A673 (cell line): ENCODE data around the gene RBFOX1.

Source experiments
- CTCF ChIP-seq: fragments of 300-800, 200-600 bp; sonication (generic); conservative IDR thresholded peaks from 2 replicates; pipeline ENCODE4 v1.5.1; 2017; ENCODE audit warnings: low read depth, mild to moderate bottlenecking, antibody characterized with exemption, low read length, moderate library complexity, mixed read lengths
- EZH2 ChIP-seq: fragments of 200-600 bp; sonication (generic); IDR thresholded peaks from 2 replicates; pipeline ENCODE4 v1.6.1; 2017; ENCODE audit warnings: borderline replicate concordance, low read depth, mild to moderate bottlenecking, mixed read lengths, antibody characterized with exemption, low read length; ENCODE audit not compliant: poor library complexity, severe bottlenecking

- TF ChIP-seq CTCF (no peak), EZH2 (no peak)
Measured at GRCh38 chr16:7596308-7596707, 263.7 kb downstream of the RBFOX1 start.
